GM19438 (cell line): ENCODE measurements around the gene HBM.
"Not testable (repeated sequence)": the region's sequence is repeated elsewhere in the genome, so short reads cannot be mapped to it uniquely, and the experiment has no call there.

Experiments used
- ATAC-seq: cut with Tn5 transposase; IDR thresholded peaks from one replicate; pipeline ENCODE4 v1.9.1; 2021; ENCODE audit warnings: low read depth; ENCODE audit not compliant: unreplicated experiment

The HBM gene

DNA sequence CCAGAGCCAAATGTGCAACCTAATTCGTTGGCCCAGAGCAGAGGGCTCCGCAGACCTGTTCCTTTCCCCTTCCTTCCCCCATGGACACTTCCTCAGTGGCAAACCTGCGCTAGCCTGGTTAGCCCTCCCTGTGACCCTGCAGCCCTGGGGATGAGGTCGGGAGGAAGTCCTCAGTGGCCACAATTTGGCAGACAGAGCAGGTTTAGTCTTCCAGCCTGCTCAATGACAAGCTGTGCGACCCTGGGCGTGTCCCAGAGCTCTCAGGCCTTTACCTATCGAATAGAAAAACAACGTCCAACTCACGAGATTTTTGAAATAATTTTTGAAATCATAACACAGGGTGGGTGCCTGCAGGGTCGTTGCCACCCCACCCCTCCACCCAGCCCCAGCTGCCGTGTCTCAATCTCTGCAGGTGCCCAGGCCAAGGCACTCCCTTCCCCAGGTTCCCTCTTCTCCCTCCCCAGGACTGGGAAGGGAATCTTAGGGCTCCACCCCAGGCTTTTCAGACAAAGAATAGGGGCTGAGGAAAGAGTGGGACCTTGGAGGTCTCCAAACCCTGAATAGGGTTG, 1.4 kb downstream of the HBM start:
- ATAC-seq, result no peak

DNA sequence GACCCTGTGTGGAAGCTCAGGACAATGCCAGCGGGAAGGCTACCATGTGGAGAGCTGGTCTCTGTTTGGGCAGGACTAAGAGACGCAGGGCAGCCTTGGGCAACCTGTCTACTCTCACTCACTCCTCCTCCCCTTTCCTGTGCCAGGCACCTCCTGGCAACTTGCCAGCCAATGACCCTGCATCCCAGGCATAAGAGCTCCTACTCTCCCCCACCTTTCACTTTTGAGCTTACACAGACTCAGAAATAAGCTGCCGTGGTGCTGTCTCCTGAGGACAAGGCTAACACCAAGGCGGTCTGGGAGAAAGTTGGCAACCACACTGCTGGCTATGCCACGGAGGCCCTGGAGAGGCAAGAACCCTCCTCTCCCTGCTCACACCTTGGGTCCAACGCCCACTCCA, 2.6 kb downstream of the HBM start:
- ATAC-seq, result no peak

DNA sequence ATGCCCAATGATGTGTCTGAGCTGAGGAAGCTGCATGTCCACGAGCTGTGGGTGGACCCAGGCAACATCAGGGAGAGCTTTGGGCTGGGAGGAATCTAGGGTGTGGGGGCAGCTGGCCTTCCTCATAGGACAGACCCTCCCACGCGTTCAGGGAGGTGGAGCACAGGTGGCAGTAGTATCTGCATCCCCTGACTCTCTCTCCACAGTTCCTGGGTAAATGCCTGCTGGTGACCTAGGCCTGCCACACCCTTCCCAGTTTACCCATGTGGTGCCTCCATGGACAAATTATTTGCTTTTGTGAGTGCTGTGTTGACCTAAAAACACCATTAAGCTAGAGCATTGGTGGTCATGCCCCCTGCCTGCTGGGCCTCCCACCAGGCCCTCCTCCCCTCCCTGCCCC, 3.2 kb downstream of the HBM start:
- ATAC-seq, result no peak

DNA sequence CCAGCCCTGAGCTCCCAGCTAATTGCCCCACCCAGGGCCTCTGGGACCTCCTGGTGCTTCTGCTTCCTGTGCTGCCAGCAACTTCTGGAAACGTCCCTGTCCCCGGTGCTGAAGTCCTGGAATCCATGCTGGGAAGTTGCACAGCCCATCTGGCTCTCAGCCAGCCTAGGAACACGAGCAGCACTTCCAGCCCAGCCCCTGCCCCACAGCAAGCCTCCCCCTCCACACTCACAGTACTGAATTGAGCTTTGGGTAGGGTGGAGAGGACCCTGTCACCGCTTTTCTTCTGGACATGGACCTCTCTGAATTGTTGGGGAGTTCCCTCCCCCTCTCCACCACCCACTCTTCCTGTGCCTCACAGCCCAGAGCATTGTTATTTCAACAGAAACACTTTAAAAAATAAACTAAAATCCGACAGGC, 4.3 kb downstream of the HBM start:
- ATAC-seq, result not testable (repeated sequence)

DNA sequence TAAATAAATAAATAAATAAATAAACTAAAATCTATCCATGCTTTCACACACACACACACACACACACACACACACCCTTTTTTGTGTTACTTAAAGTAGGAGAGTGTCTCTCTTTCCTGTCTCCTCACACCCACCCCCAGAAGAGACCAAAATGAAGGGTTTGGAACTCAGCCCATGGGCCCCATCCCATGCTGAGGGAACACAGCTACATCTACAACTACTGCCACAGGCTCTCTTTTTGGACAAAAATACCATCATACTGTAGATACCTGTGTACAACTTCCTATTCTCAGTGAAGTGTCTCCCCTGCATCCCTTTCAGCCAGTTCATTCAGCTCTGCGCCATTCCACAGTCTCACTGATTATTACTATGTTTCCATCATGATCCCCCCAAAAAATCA, 5.0 kb downstream of the HBM start:
- no peak for ATAC-seq

DNA sequence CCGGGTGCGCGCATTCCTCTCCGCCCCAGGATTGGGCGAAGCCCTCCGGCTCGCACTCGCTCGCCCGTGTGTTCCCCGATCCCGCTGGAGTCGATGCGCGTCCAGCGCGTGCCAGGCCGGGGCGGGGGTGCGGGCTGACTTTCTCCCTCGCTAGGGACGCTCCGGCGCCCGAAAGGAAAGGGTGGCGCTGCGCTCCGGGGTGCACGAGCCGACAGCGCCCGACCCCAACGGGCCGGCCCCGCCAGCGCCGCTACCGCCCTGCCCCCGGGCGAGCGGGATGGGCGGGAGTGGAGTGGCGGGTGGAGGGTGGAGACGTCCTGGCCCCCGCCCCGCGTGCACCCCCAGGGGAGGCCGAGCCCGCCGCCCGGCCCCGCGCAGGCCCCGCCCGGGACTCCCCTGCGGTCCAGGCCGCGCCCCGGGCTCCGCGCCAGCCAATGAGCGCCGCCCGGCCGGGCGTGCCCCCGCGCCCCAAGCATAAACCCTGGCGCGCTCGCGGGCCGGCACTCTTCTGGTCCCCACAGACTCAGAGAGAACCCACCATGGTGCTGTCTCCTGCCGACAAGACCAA, 6.7 kb downstream of the HBM start, which contains the start of gene HBA2:
TSS of gene HBA2 (plus strand) at position 503 of the 568 bp plus-strand sequence. CDS start at position 540, 37 bp downstream.
- ATAC-seq, result not testable (repeated sequence)

DNA sequence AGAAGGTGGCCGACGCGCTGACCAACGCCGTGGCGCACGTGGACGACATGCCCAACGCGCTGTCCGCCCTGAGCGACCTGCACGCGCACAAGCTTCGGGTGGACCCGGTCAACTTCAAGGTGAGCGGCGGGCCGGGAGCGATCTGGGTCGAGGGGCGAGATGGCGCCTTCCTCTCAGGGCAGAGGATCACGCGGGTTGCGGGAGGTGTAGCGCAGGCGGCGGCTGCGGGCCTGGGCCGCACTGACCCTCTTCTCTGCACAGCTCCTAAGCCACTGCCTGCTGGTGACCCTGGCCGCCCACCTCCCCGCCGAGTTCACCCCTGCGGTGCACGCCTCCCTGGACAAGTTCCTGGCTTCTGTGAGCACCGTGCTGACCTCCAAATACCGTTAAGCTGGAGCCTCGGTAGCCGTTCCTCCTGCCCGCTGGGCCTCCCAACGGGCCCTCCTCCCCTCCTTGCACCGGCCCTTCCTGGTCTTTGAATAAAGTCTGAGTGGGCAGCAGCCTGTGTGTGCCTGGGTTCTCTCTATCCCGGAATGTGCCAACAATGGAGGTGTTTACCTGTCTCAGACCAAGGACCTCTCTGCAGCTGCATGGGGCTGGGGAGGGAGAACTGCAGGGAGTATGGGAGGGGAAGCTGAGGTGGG, 7.6 kb downstream of the HBM start:
- not testable (repeated sequence) for ATAC-seq

DNA sequence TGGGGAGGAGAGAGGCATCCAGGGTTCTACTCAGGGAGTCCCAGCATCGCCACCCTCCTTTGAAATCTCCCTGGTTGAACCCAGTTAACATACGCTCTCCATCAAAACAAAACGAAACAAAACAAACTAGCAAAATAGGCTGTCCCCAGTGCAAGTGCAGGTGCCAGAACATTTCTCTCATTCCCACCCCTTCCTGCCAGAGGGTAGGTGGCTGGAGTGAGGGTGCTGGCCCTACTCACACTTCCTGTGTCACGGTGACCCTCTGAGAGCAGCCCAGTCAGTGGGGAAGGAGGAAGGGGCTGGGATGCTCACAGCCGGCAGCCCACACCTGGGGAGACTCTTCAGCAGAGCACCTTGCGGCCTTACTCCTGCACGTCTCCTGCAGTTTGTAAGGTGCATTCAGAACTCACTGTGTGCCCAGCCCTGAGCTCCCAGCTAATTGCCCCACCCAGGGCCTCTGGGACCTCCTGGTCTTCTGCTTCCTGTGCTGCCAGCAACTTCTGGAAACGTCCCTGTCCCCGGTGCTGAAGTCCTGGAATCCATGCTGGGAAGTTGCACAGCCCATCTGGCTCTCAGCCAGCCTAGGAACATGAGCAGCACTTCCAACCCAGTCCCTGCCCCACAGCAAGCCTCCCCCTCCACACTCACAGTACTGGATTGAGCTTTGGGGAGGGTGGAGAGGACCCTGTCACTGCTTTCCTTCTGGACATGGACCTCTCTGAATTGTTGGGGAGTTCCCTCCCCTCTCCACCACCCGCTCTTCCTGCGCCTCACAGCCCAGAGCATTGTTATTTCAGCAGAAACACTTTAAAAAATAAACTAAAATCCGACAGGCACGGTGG, 8.4 kb downstream of the HBM start:
- ATAC-seq, result not testable (repeated sequence)

DNA sequence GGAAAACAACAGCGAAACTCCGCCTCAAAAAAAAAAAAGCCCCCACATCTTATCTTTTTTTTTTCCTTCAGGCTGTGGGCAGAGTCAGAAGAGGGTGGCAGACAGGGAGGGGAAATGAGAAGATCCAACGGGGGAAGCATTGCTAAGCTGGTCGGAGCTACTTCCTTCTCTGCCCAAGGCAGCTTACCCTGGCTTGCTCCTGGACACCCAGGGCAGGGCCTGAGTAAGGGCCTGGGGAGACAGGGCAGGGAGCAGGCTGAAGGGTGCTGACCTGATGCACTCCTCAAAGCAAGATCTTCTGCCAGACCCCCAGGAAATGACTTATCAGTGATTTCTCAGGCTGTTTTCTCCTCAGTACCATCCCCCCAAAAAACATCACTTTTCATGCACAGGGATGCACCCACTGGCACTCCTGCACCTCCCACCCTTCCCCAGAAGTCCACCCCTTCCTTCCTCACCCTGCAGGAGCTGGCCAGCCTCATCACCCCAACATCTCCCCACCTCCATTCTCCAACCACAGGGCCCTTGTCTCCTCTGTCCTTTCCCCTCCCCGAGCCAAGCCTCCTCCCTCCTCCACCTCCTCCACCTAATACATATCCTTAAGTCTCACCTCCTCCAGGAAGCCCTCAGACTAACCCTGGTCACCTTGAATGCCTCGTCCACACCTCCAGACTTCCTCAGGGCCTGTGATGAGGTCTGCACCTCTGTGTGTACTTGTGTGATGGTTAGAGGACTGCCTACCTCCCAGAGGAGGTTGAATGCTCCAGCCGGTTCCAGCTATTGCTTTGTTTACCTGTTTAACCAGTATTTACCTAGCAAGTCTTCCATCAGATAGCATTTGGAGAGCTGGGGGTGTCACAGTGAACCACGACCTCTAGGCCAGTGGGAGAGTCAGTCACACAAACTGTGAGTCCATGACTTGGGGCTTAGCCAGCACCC, 9.5 kb downstream of the HBM start:
- no peak for ATAC-seq

DNA sequence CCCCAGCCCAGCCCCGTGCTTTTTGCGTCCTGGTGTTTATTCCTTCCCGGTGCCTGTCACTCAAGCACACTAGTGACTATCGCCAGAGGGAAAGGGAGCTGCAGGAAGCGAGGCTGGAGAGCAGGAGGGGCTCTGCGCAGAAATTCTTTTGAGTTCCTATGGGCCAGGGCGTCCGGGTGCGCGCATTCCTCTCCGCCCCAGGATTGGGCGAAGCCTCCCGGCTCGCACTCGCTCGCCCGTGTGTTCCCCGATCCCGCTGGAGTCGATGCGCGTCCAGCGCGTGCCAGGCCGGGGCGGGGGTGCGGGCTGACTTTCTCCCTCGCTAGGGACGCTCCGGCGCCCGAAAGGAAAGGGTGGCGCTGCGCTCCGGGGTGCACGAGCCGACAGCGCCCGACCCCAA, 10.2 kb downstream of the HBM start:
- ATAC-seq, result not testable (repeated sequence)

DNA sequence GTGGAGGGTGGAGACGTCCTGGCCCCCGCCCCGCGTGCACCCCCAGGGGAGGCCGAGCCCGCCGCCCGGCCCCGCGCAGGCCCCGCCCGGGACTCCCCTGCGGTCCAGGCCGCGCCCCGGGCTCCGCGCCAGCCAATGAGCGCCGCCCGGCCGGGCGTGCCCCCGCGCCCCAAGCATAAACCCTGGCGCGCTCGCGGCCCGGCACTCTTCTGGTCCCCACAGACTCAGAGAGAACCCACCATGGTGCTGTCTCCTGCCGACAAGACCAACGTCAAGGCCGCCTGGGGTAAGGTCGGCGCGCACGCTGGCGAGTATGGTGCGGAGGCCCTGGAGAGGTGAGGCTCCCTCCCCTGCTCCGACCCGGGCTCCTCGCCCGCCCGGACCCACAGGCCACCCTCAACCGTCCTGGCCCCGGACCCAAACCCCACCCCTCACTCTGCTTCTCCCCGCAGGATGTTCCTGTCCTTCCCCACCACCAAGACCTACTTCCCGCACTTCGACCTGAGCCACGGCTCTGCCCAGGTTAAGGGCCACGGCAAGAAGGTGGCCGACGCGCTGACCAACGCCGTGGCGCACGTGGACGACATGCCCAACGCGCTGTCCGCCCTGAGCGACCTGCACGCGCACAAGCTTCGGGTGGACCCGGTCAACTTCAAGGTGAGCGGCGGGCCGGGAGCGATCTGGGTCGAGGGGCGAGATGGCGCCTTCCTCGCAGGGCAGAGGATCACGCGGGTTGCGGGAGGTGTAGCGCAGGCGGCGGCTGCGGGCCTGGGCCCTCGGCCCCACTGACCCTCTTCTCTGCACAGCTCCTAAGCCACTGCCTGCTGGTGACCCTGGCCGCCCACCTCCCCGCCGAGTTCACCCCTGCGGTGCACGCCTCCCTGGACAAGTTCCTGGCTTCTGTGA, 11.0 kb downstream of the HBM start, which contains the start of gene HBA1:
TSS of gene HBA1 (plus strand) at position 204 of the 906 bp plus-strand sequence. CDS start at position 241, 37 bp downstream.
- ATAC-seq, result not testable (repeated sequence)

DNA sequence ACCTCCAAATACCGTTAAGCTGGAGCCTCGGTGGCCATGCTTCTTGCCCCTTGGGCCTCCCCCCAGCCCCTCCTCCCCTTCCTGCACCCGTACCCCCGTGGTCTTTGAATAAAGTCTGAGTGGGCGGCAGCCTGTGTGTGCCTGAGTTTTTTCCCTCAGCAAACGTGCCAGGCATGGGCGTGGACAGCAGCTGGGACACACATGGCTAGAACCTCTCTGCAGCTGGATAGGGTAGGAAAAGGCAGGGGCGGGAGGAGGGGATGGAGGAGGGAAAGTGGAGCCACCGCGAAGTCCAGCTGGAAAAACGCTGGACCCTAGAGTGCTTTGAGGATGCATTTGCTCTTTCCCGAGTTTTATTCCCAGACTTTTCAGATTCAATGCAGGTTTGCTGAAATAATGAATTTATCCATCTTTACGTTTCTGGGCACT, 11.6 kb downstream of the HBM start:
- no peak for ATAC-seq

DNA sequence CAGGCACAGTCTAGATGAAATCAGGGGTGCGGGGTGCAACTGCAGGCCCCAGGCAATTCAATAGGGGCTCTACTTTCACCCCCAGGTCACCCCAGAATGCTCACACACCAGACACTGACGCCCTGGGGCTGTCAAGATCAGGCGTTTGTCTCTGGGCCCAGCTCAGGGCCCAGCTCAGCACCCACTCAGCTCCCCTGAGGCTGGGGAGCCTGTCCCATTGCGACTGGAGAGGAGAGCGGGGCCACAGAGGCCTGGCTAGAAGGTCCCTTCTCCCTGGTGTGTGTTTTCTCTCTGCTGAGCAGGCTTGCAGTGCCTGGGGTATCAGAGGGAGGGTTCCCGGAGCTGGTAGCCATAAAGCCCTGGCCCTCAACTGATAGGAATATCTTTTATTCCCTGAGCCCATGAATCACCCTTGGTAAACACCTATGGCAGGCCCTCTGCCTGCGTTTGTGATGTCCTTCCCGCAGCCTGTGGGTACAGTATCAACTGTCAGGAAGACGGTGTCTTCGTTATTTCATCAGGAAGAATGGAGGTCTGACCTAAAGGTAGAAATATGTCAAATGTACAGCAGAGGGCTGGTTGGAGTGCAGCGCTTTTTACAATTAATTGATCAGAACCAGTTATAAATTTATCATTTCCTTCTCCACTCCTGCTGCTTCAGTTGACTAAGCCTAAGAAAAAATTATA, 12.3 kb downstream of the HBM start:
- ATAC-seq, result no peak

DNA sequence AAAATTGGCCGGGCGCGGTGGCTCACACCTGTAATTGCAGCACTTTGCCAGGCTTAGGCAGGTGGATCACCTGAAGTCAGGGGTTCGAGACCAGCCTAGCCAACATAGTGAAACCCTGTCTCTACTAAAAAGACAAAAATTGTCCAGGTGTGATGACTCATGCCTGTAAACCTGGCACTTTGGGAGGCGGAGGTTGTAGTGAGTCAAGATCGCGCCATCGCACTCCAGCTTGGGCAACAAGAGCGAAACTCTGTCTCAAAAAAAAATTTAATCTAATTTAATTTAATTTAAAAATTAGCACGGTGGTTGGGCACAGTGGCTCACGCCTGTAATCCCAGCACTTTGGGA, 12.9 kb downstream of the HBM start:
- ATAC-seq, result no peak

DNA sequence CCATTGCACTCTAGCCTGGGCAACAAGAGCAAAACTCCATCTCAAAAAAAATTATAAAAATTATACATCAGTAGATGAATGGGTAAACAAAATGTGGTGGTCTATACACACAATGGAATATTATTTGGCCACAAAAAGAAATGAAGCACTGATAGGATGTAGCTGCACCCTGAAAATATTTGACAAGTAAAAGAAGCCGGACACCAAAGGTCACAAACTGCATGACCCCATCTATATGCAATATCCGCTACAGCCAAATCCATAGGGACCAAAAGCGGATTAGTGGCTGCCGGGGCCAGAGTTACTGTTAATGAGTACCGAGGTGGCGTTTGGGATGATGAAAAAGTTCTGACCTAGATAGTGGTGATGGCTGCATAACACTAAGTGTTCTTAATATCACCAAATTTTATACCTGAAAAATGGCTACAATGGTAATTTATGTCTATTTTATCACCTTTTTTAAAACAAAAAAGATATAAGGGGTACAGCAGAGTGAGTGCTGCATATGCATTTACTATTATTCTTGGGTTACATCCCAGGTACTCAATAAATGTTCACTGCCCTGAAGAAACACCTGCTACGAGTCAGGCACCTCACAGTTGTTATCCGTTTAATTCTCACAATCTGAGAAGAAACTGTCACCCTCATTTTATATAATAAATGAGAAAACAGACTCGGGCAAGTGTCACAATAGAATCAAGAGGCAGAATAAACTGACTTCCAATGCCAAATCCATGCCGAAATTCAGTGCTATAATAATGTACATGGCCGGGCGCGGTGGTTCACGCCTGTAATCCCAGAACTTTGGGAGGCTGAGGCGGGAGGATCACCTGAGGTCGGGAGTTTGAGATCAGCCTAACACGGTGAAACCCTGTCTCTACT, 13.7 kb downstream of the HBM start:
- no peak for ATAC-seq

DNA sequence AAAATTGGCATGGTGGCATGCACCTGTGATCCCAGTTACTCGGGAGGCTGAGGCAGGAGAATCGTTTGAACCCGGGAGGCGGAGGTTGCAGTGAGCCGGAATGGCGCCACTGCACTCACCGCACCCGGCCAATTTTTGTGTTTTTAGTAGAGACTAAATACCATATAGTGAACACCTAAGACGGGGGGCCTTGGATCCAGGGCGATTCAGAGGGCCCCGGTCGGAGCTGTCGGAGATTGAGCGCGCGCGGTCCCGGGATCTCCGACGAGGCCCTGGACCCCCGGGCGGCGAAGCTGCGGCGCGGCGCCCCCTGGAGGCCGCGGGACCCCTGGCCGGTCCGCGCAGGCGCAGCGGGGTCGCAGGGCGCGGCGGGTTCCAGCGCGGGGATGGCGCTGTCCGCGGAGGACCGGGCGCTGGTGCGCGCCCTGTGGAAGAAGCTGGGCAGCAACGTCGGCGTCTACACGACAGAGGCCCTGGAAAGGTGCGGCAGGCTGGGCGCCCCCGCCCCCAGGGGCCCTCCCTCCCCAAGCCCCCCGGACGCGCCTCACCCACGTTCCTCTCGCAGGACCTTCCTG, 14.4 kb downstream of the HBM start, which contains the start of gene HBQ1:
TSS of gene HBQ1 (plus strand) at position 359 of the 575 bp plus-strand sequence. CDS start at position 387, 28 bp downstream.
- ATAC-seq, result no peak
